Psoas muscle (tissue), 8 donors: ENCODE data around the gene FAM111B. TPM values are rescaled to one million over a fixed set of nuclear protein-coding genes. Genes with fewer than 3 reads are reported as not detected.
"Not testable (repeated sequence)": the region's sequence is repeated elsewhere in the genome, so short reads cannot be mapped to it uniquely, and the experiment has no call there.

Experiments used
- ATAC-seq, 4 donors: fragments of 200-7000 bp; cut with Tn5 transposase; one replicate each; pipeline ENCODE4 v1.9.1; 2020; ENCODE audit warnings: moderate library complexity in 3 of 4, mild to moderate bottlenecking in 2 of 4
- DNase-seq, 2 donors: peaks; one replicate each; pipeline ENCODE4 v3.0.0-alpha.2; 2020
- H3K27ac ChIP-seq: fragments of 200-600 bp; one replicate; pipeline ENCODE4 v1.8.0; 2022
- H3K27me3 ChIP-seq, 3 donors: fragments of 200-600 bp in 1 of 3; one replicate each; pipeline versions ENCODE4 v1.6.1 to v1.8.0; 2013 to 2022; ENCODE audit warnings: low read length in 2 of 3, mild to moderate bottlenecking in 2 of 3, moderate library complexity in 1 of 3; ENCODE audit not compliant: insufficient read depth in 3 of 3
- H3K36me3 ChIP-seq, 2 donors: fragments of 200-600 bp in 1 of 2; one replicate each; pipeline versions ENCODE4 v1.6.1 to v1.8.0; 2013 to 2022; ENCODE audit warnings: low read depth in 1 of 2, mild to moderate bottlenecking in 1 of 2, moderate library complexity in 1 of 2; ENCODE audit not compliant: insufficient read depth in 1 of 2
- H3K4me1 ChIP-seq: fragments of 200-600 bp; one replicate; pipeline ENCODE4 v1.8.0; 2022
- H3K4me3 ChIP-seq: fragments of 200-600 bp; one replicate; pipeline ENCODE4 v1.8.0; 2022; ENCODE audit warnings: mild to moderate bottlenecking
- H3K9me3 ChIP-seq: fragments of 200-600 bp; one replicate; pipeline ENCODE4 v1.8.0; 2022
- CTCF ChIP-seq: fragments of 200-600 bp; IDR thresholded peaks from one replicate; pipeline ENCODE4 v1.8.0; 2022; ENCODE audit warnings: antibody characterized with exemption
- WGBS, 3 donors: extraction: QIAGEN DNeasy Blood & Tissue Kit; methylation state at CpG; one replicate each; pipeline versions ENCODE4 v1.1.6 to v1.1.7; 2013; 5-methylcytosine and 5-hydroxymethylcytosine counted together
- intact Hi-C, 2 donors: fragments of 100-400 bp; cut with DNase I; formaldehyde crosslinking; loops; one replicate each; pipeline versions ENCODE4 v1.11.0 to v1.14.2; 2022
- long read RNA-seq, 2 donors: library from polyadenylated mRNA; unstranded; transcript quantifications; one replicate each; pipeline ENCODE4 v2.0.0, GENCODE V29; 2021
- polyA plus RNA-seq, 3 donors: library from polyadenylated mRNA; stranded (reverse); fragments of 200-250 nt; gene quantifications; one replicate each; pipeline ENCODE4 v1.2.3, GENCODE V29; 2013
- total RNA-seq, 4 donors: library from RNA; stranded (reverse); fragmentation: NEBNext Ultra II Directional in 2 of 4; extraction: Animal tissue kit (Norgen Biotek cat#: 25700) in 2 of 4; gene quantifications; one replicate each; pipeline versions ENCODE4 v1.2.1 to v1.2.4, GENCODE V29; 2021 to 2023
- donor health status: healthy with polysubstance abuse.
- donor health status: DM: no; HTN: no; CAD: no; lungs with moderate emphysema.
- donor health status: Bipolar disorder and iron deficiency.
- donor health status: healthy.
- donor health status: DM: yes; HTN: yes; CAD: no.
- donor health status: DM: no; HTN: no; CAD: no.
- donor health status: DM: no; HTN: no; CAD: no.
- donor health status: DM: yes; HTN: yes; CAD: no.

FAM111B gene
- total RNA-seq, result under 1 TPM in 2 of 4 donors, not detected in 2; 0.06 to 0.09 TPM
- polyA plus RNA-seq, result under 1 TPM; 0.01 to 0.05 (median 0.04) TPM
- long read RNA-seq, donor 1, result 0 reads
- long read RNA-seq, donor 2, result 0 reads

GRCh38 chr11:59106363-59107336 lies at the start of gene FAM111B:
Gene FAM111B, plus strand, starts transcription at chr11:59107237. Its CDS starts 2,389 bp downstream, at chr11:59109626.
- WGBS, 3 donors, result 1% methylated on average over 64 of the region's 64 CpGs
- H3K27ac ChIP-seq, result no peak within 1 kb of the TSS
- peak; percentile 80 to 96 (median 90) for ATAC-seq
- H3K36me3 ChIP-seq, result no peaks in the 10 kb centered on the region
- intact Hi-C loops, result loop anchor here in 1 of 2 donors (10.0 kb wide), 1 partner anchor 48 kb away; no protein-coding TSS in a partner anchor
- peak within 1 kb of the TSS; percentile 66 for H3K4me3 ChIP-seq
- peak; percentile 74 to 84 for DNase-seq
- H3K27me3 ChIP-seq, result peaks cover 0 to 29% (median 8%) of the 10 kb centered on the region in 3 donors
- no peaks in the 10 kb centered on the region for H3K9me3 ChIP-seq
- H3K4me1 ChIP-seq, result peaks cover 5% of the 10 kb centered on the region
- TF ChIP-seq CTCF, result no peak

GRCh38 chr11:59058120-59059033 lies 48.7 kb upstream of the FAM111B start:
- peaks cover 0 to 42% (median 6%) of the 10 kb centered on the region in 3 donors for H3K27me3 ChIP-seq
- ATAC-seq (peak; percentile 38 to 56 (median 40)), DNase-seq (peak; percentile 63 to 77)
- peak overlapping the region; percentile 43 for H3K4me3 ChIP-seq
- intact Hi-C loops, H3K9me3 ChIP-seq, H3K27ac ChIP-seq, H3K36me3 ChIP-seq, H3K4me1 ChIP-seq: not testable (repeated sequence)
- TF ChIP-seq CTCF, result peak; percentile 54
- 6 to 9% (median 8%) methylated on average over 27 of the region's 27 CpGs for WGBS, 3 donors

GRCh38 chr11:59060096-59060495 lies 46.9 kb upstream of the FAM111B start:
- intact Hi-C loops, H3K9me3 ChIP-seq, H3K27ac ChIP-seq, H3K4me1 ChIP-seq, H3K4me3 ChIP-seq, DNase-seq, H3K36me3 ChIP-seq, ATAC-seq: not testable (repeated sequence)
- peaks cover 0 to 45% (median 6%) of the 10 kb centered on the region in 3 donors for H3K27me3 ChIP-seq
- 27 to 35% (median 31%) methylated on average over 3 of the region's 3 CpGs for WGBS, 3 donors

GRCh38 chr11:59062602-59063529 lies 44.2 kb upstream of the FAM111B start:
- Histone ChIP-seq H3K27ac (no peak overlapping the region), H3K36me3 (no peaks in the 10 kb centered on the region), H3K27me3 (peaks cover 4 to 45% (median 6%) of the 10 kb centered on the region in 3 donors), H3K4me1 (no peaks in the 10 kb centered on the region), H3K4me3 (no peak overlapping the region), H3K9me3 (no peaks in the 10 kb centered on the region)
- DNase-seq, result no peak
- intact Hi-C loops, result no loop called here
- TF ChIP-seq CTCF, result no peak
- WGBS, 3 donors, result 32 to 38% (median 35%) methylated on average over 54 to 56 of the region's 56 CpGs
- ATAC-seq, result no peak

GRCh38 chr11:59063996-59064727 lies 42.9 kb upstream of the FAM111B start:
- peaks cover 4 to 35% (median 6%) of the 10 kb centered on the region in 3 donors for H3K27me3 ChIP-seq
- intact Hi-C loops, H3K27ac ChIP-seq: not testable (repeated sequence)

More at GRCh38 chr11:59063996-59064727, 42.9 kb upstream of the FAM111B start:
- not testable (repeated sequence) for DNase-seq, H3K4me1 ChIP-seq, H3K4me3 ChIP-seq, H3K36me3 ChIP-seq, H3K9me3 ChIP-seq, ATAC-seq
- 64 to 74% (median 67%) methylated on average over 14 of the region's 14 CpGs for WGBS, 3 donors
